IMR-90 (cell line): ENCODE data around the gene ZBTB46. TPM values are rescaled to one million over a fixed set of nuclear protein-coding genes. Genes with fewer than 3 reads are reported as not detected.

Experiments used
- ATAC-seq: fragments of 200-7000 bp; cut with Tn5 transposase; 2 replicates; pipeline ENCODE4 v1.9.1; 2020; ENCODE audit warnings: low read depth, mild to moderate bottlenecking, moderate library complexity
- BruUV-seq: library from RNA; stranded (reverse); fragments of 400-500 nt; replicated peaks from 2 replicates; lab custom pipeline; 2021; lab: Mats Ljungman, UMichigan
- CTCF ChIA-PET: fragments of 300-600 bp; formaldehyde crosslinking; extraction: SDS; loops from one replicate; lab custom pipeline; 2021; ENCODE audit warnings: antibody characterized with exemption; lab: Yijun Ruan, JAX
- POLR2A ChIA-PET: fragments of 300-600 bp; sonication (Branson Sonifier 250); formaldehyde crosslinking; loops from one replicate; lab custom pipeline; 2022; ENCODE audit warnings: antibody characterized with exemption; ENCODE audit not compliant: unreplicated experiment; lab: Charles Lee
- DNase-seq: peaks from one replicate; pipeline ENCODE4 v3.0.0; 2013
- H2AFZ ChIP-seq: replicated peaks from 2 replicates; pipeline ENCODE3; 2013; ENCODE audit warnings: low read length, mild to moderate bottlenecking; ENCODE audit not compliant: poor library complexity
- H2AK5ac ChIP-seq: 2 replicates; pipeline ENCODE4 v1.6.1; 2013; ENCODE audit warnings: low read depth, low read length, inconsistent platforms
- H2AK9ac ChIP-seq: replicated peaks from 2 replicates; pipeline ENCODE3; 2013; ENCODE audit warnings: mild to moderate bottlenecking, low read depth, low read length, moderate library complexity; ENCODE audit not compliant: poor library complexity
- H2BK120ac ChIP-seq: 2 replicates; pipeline ENCODE4 v1.6.1; 2013; ENCODE audit warnings: low read depth, low read length, inconsistent platforms
- H2BK15ac ChIP-seq: 3 replicates; pipeline ENCODE4 v1.6.1; 2013; ENCODE audit warnings: low read depth, low read length, inconsistent platforms
- H2BK20ac ChIP-seq: 2 replicates; pipeline ENCODE4 v1.6.1; 2013; ENCODE audit warnings: low read depth, mild to moderate bottlenecking, inconsistent platforms, low read length, moderate library complexity
- H2BK5ac ChIP-seq: 2 replicates; pipeline ENCODE4 v1.6.1; 2013; ENCODE audit warnings: mild to moderate bottlenecking, low read depth, low read length, inconsistent platforms; ENCODE audit not compliant: poor library complexity, severe bottlenecking
- H3K14ac ChIP-seq: replicated peaks from 2 replicates; pipeline ENCODE4 v1.6.1; 2013; ENCODE audit warnings: low read depth, low read length, inconsistent platforms
- H3K18ac ChIP-seq: 2 replicates; pipeline ENCODE4 v1.6.1; 2013; ENCODE audit warnings: low read depth, low read length, control low read depth
- H3K23ac ChIP-seq: 2 replicates; pipeline ENCODE4 v1.6.1; 2013; ENCODE audit warnings: low read depth, low read length, inconsistent platforms
- H3K27ac ChIP-seq: 2 replicates; pipeline ENCODE4 v1.5.1; 2013; ENCODE audit warnings: mild to moderate bottlenecking, control low read depth, low read length; ENCODE audit not compliant: insufficient read depth
- H3K27me3 ChIP-seq: 2 replicates; pipeline ENCODE4 v1.6.1; 2013; ENCODE audit warnings: low read length; ENCODE audit not compliant: control insufficient read depth, insufficient read depth
- H3K36me3 ChIP-seq: 2 replicates; pipeline ENCODE4 v1.6.1; 2013; ENCODE audit warnings: low read length, mixed read lengths; ENCODE audit not compliant: control insufficient read depth, insufficient read depth
- H3K4ac ChIP-seq: 2 replicates; pipeline ENCODE4 v1.6.1; 2013; ENCODE audit warnings: low read depth, low read length, inconsistent platforms
- H3K4me1 ChIP-seq: 2 replicates; pipeline ENCODE4 v1.6.1; 2013; ENCODE audit warnings: low read length, mixed read lengths; ENCODE audit not compliant: control insufficient read depth, insufficient read depth
- H3K4me2 ChIP-seq: 2 replicates; pipeline ENCODE4 v1.6.1; 2013; ENCODE audit warnings: low read depth, mild to moderate bottlenecking, control low read depth, low read length, moderate library complexity
- H3K4me3 ChIP-seq: 2 replicates; pipeline ENCODE4 v1.5.1; 2013; ENCODE audit warnings: low read depth, mild to moderate bottlenecking, control low read depth, low read length, moderate library complexity; ENCODE audit not compliant: insufficient read depth
- H3K56ac ChIP-seq: 2 replicates; pipeline ENCODE4 v1.6.1; 2013; ENCODE audit warnings: low read length, inconsistent platforms; ENCODE audit not compliant: insufficient read depth; ENCODE audit errors: extremely low read depth
- H3K79me1 ChIP-seq, 2 experiments: 2 replicates each; pipeline ENCODE4 v1.6.1; 2013; ENCODE audit warnings: low read length in 2 of 2, inconsistent platforms in 1 of 2, low read depth in 1 of 2
- H3K9ac ChIP-seq: 2 replicates; pipeline ENCODE4 v1.6.1; 2013; ENCODE audit warnings: low read depth, low read length, control low read depth
- H3K9me1 ChIP-seq: 2 replicates; pipeline ENCODE4 v1.6.1; 2013; ENCODE audit warnings: low read length, inconsistent platforms; ENCODE audit not compliant: insufficient read depth
- H3K9me3 ChIP-seq: 2 replicates; pipeline ENCODE4 v1.6.1; 2013; ENCODE audit warnings: low read length; ENCODE audit not compliant: control insufficient read depth, insufficient read depth
- H4K20me1 ChIP-seq: 2 replicates; pipeline ENCODE4 v1.6.1; 2013; ENCODE audit warnings: low read length, inconsistent platforms; ENCODE audit not compliant: insufficient read depth
- H4K5ac ChIP-seq: 2 replicates; pipeline ENCODE4 v1.6.1; 2013; ENCODE audit warnings: mild to moderate bottlenecking, low read depth, low read length, control low read depth
- H4K8ac ChIP-seq, 2 experiments: 2 replicates each; pipeline ENCODE4 v1.6.1; 2013; ENCODE audit warnings: low read depth in 2 of 2, low read length in 2 of 2, control low read depth in 1 of 2, inconsistent platforms in 1 of 2
- H4K91ac ChIP-seq: 2 replicates; pipeline ENCODE4 v1.6.1; 2013; ENCODE audit warnings: low read depth, low read length, inconsistent platforms; ENCODE audit not compliant: insufficient read depth
- BHLHE40 ChIP-seq: fragments of 150-350 bp; IDR thresholded peaks from 2 replicates; pipeline ENCODE4 v1.6.1; 2016; ENCODE audit warnings: mild to moderate bottlenecking, low read depth, low read length
- CEBPB ChIP-seq: IDR thresholded peaks from 2 replicates; pipeline ENCODE4 v1.6.1; 2012; ENCODE audit warnings: low read depth, low read length, improper control_type of control experiment
- CHD1 ChIP-seq: IDR thresholded peaks from 2 replicates; pipeline ENCODE4 v1.6.1; 2012; ENCODE audit warnings: low read depth, low read length, improper control_type of control experiment
- FOS ChIP-seq: fragments of 150-350 bp; IDR thresholded peaks from 2 replicates; pipeline ENCODE4 v1.6.1; 2016; ENCODE audit warnings: low read depth, low read length
- MAFK ChIP-seq: IDR thresholded peaks from 2 replicates; pipeline ENCODE4 v1.6.1; 2012; ENCODE audit warnings: low read depth, low read length, improper control_type of control experiment
- MAZ ChIP-seq: IDR thresholded peaks from 2 replicates; pipeline ENCODE4 v1.6.1; 2012; ENCODE audit warnings: low read depth, mild to moderate bottlenecking, low read length, improper control_type of control experiment, moderate library complexity, borderline replicate concordance
- MXI1 ChIP-seq: IDR thresholded peaks from 2 replicates; pipeline ENCODE4 v1.6.1; 2012; ENCODE audit warnings: low read depth, mild to moderate bottlenecking, low read length, moderate library complexity, borderline replicate concordance
- NFE2L2 ChIP-seq: fragments of 150-350 bp; IDR thresholded peaks from 2 replicates; pipeline ENCODE4 v1.6.1; 2016; ENCODE audit warnings: low read depth, mild to moderate bottlenecking, low read length
- POLR2A ChIP-seq: IDR thresholded peaks from 2 replicates; pipeline ENCODE4 v1.6.1; 2012; ENCODE audit warnings: mild to moderate bottlenecking, low read depth, low read length
- RCOR1 ChIP-seq: IDR thresholded peaks from 2 replicates; pipeline ENCODE4 v1.6.1; 2012; ENCODE audit warnings: mild to moderate bottlenecking, low read length, improper control_type of control experiment; ENCODE audit not compliant: insufficient replicate concordance
- RFX5 ChIP-seq: IDR thresholded peaks from 2 replicates; pipeline ENCODE4 v1.8.0; 2012; ENCODE audit warnings: low read depth, mild to moderate bottlenecking, low read length, moderate library complexity
- SMC3 ChIP-seq: fragments of 150-350 bp; IDR thresholded peaks from 2 replicates; pipeline ENCODE4 v1.6.1; 2016; ENCODE audit warnings: low read depth, mild to moderate bottlenecking, antibody characterized with exemption, low read length, moderate library complexity
- WGBS, 2 experiments: methylation state at CpG; one replicate each; pipeline versions ENCODE4 v1.1.5 to v1.1.7; 2013; ENCODE audit warnings: missing lambda C conversion rate in 2 of 2; ENCODE audit not compliant: insufficient read length in 1 of 2; ENCODE audit errors: extremely low coverage in 2 of 2; 5-methylcytosine and 5-hydroxymethylcytosine counted together
- dilution Hi-C: fragments of 300-500 bp; cut with HindIII; formaldehyde crosslinking; loops from one replicate; pipeline ENCODE4 v1.14.3; 2018; ENCODE audit warnings: low sequenced_read_pairs; ENCODE audit not compliant: unreplicated experiment
- in situ Hi-C: fragments of 300-500 bp; cut with MboI; formaldehyde crosslinking; loops from 3 replicates; pipeline ENCODE4 v1.14.3; 2019; ENCODE audit warnings: low sequenced_read_pairs, inconsistent platforms, mixed read lengths
- intact Hi-C: fragments of 100-400 bp; cut with micrococcal nuclease; formaldehyde crosslinking; loops from 2 replicates; pipeline ENCODE4 v1.10.0; 2022
- polyA plus RNA-seq, 3 experiments: library from polyadenylated mRNA; depleted of rRNA; stranded (reverse); fragments of >200 nt; gene quantifications; 2 replicates each; pipeline ENCODE4 v1.2.3, GENCODE V29; 2012; ENCODE audit warnings: low replicate concordance in 1 of 3
- total RNA-seq: library from RNA; depleted of rRNA; stranded (reverse); fragments of >200 nt; gene quantifications from 2 replicates; pipeline ENCODE4 v1.2.3, GENCODE V29; 2012
- TF ChIP-seq, protein P1 (sequence below): conservative IDR thresholded peaks from 2 replicates; pipeline ENCODE4 v1.5.1; 2012; ENCODE audit warnings: mild to moderate bottlenecking, low read depth, low read length, improper control_type of control experiment
- TF ChIP-seq, protein P2 (sequence below): fragments of 150-350 bp; IDR thresholded peaks from 2 replicates; pipeline ENCODE4 v1.6.1; 2017; ENCODE audit warnings: mild to moderate bottlenecking, antibody characterized with exemption, low read length, low read depth

Gene ZBTB46
- total and polyA plus RNA-seq, 2 of the 4 experiments (the other 2 are of a cell fraction): 4.2 to 14.9 TPM

DNA sequence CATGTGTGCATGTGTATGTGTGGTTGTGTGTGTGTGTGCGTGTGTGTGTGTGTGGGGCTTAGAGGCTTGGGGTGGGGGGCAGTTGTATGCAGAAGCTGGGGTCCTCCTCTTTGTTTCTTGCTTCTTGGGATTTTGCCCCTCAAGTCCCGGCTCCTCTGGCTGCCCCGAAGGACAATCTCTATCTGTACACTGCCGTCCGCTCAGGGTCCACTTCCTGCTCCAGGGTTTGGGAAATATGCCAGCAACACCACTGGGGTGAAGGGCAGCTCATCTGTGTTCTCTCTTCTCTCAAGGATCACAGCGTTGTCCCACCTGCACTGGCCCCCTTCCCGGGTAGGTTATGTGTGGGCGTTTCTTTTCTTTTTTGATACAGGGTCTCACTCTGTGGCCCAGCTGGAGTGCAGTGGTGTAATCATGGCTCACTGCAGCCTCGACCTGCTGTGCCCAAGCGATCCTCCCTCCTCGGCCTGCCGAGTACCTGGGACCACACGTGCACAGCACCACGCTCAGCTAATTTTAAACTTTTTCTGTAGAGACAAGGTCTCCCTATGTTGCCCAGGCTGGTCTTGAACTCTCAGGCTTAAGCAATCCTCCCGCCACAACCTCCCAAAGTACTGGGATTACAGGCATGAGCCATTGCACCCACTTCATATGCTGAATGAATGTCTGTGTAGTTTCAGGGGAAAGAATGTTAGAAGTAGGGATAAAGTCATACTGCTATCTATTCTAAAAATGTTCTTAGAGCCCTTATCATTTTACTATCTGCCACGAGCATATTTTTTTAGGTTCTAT is 65.8 kb downstream of the ZBTB46 start:
- TF ChIP-seq MAFK: no peak
- no peak for TF ChIP-seq CHD1
- TF ChIP-seq RCOR1: no peak
- no peak for TF ChIP-seq FOS
- TF ChIP-seq SMC3: no peak
- TF ChIP-seq MAZ: no peak
- TF ChIP-seq RFX5: no peak
- no peak for TF ChIP-seq BHLHE40
- TF ChIP-seq, protein P1, sequence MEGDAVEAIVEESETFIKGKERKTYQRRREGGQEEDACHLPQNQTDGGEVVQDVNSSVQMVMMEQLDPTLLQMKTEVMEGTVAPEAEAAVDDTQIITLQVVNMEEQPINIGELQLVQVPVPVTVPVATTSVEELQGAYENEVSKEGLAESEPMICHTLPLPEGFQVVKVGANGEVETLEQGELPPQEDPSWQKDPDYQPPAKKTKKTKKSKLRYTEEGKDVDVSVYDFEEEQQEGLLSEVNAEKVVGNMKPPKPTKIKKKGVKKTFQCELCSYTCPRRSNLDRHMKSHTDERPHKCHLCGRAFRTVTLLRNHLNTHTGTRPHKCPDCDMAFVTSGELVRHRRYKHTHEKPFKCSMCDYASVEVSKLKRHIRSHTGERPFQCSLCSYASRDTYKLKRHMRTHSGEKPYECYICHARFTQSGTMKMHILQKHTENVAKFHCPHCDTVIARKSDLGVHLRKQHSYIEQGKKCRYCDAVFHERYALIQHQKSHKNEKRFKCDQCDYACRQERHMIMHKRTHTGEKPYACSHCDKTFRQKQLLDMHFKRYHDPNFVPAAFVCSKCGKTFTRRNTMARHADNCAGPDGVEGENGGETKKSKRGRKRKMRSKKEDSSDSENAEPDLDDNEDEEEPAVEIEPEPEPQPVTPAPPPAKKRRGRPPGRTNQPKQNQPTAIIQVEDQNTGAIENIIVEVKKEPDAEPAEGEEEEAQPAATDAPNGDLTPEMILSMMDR: no peak
- no peak for TF ChIP-seq CEBPB
- TF ChIP-seq MXI1: no peak
- TF ChIP-seq, protein P2, sequence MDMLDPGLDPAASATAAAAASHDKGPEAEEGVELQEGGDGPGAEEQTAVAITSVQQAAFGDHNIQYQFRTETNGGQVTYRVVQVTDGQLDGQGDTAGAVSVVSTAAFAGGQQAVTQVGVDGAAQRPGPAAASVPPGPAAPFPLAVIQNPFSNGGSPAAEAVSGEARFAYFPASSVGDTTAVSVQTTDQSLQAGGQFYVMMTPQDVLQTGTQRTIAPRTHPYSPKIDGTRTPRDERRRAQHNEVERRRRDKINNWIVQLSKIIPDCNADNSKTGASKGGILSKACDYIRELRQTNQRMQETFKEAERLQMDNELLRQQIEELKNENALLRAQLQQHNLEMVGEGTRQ: no peak
- TF ChIP-seq NFE2L2: no peak
- TF ChIP-seq POLR2A: no peak
- in situ Hi-C loops: no loop called here
- CTCF ChIA-PET: no interaction called here

More for the DNA sequence above, 65.8 kb downstream of the ZBTB46 start:
- Histone ChIP-seq H3K56ac (no peak overlapping the region), H2BK120ac (no peak overlapping the region), H3K79me1 (peaks cover 2 to 11% of the 10 kb centered on the region in 2 experiments; a peak in 1 of 4 replicates), H3K27ac (no peak overlapping the region), H3K9me3 (no peaks in the 10 kb centered on the region), H4K91ac (no peak overlapping the region), H4K5ac (no peak overlapping the region), H2BK15ac (no peak overlapping the region), H3K27me3 (no peaks in the 10 kb centered on the region), H3K9me1 (0 out of 2 replicates have a peak, but pooled peaks cover 3% of the 10 kb centered on the region), H2AFZ (no peak overlapping the region), H3K4me1 (no peaks in the 10 kb centered on the region), H3K4me3 (no peak overlapping the region), H3K9ac (no peak overlapping the region), H3K23ac (no peak overlapping the region), H3K14ac (no peak overlapping the region), H3K36me3 (peaks cover 24% of the 10 kb centered on the region; the same call in 1 of the 2 replicates), H4K20me1 (no peaks in the 10 kb centered on the region), H3K4ac (no peak overlapping the region), H2BK20ac (no peak overlapping the region), H2AK5ac (no peak overlapping the region), H3K18ac (no peak overlapping the region), H4K8ac (no peak overlapping the region), H2BK5ac (no peak overlapping the region), H3K4me2 (no peak overlapping the region), H2AK9ac (no peak overlapping the region)
- dilution Hi-C loops (no loop called here), intact Hi-C loops (no loop called here)
- no TSS peak for BruUV-seq
- ATAC-seq (no peak), DNase-seq (no peak)
- POLR2A ChIA-PET: no interaction called here
- 77% methylated on average over 10 of the region's 16 CpGs; no CpG with 5 or more reads in 1 of the 2 experiments for WGBS, 2 experiments
